NT2/D1 (cell line): ENCODE measurements around the gene OR2T6.
"Not testable (repeated sequence)": the region's sequence is repeated elsewhere in the genome, so short reads cannot be mapped to it uniquely, and the experiment has no call there.

ENCODE experiments used
- SUZ12 ChIP-seq: IDR thresholded peaks from 2 replicates; pipeline ENCODE4 v1.6.1; 2011; ENCODE audit not compliant: insufficient read length, insufficient read depth; ENCODE audit errors: extremely low read depth
- YY1 ChIP-seq: IDR thresholded peaks from 2 replicates; pipeline ENCODE4 v1.6.1; 2011; ENCODE audit not compliant: insufficient read length, insufficient read depth
- ZNF274 ChIP-seq: IDR thresholded peaks from 2 replicates; pipeline ENCODE4 v1.6.1; 2011; ENCODE audit warnings: mild to moderate bottlenecking, low read depth, low read length

DNA sequence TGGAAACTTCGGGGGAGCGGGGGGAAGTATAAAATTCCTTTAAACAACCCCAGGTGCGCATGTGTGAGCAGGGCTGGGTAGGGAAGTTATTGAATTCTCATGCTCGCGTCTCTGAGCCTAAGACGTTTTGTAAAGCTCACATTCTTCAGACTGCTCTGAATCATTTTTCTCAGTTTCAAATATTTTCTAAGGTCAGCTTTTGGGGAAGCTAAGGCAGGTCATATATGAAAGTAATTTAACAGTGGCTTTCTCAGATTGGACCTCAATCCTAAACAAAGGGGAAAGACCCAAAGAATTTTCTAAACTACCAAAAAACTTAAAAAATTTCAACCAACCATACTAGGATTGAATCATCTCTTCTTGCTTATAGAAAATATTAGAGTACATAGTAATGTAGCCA is 59.4 kb downstream of the OR2T6 start:
- TF ChIP-seq ZNF274, YY1, SUZ12: not testable (repeated sequence)
